DMS53 treated with DMSO at 0.1 percent for 48 hours (cell line): ENCODE data around the gene CCDC57.
A peak's percentile ranks its signal among the peaks of the same experiment; 100 is the strongest.
"Not testable (repeated sequence)": the region's sequence is repeated elsewhere in the genome, so short reads cannot be mapped to it uniquely, and the experiment has no call there.

Experiments
- DNase-seq: peaks from one replicate; lab custom pipeline; 2025; ENCODE audit not compliant: unreplicated experiment; lab: John Stamatoyannopoulos, UW

The CCDC57 gene

GRCh38 chr17:82156284-82156925 is 56.2 kb downstream of the CCDC57 start:
- no peak for DNase-seq

GRCh38 chr17:82155606-82156005 is 57.0 kb downstream of the CCDC57 start:
- DNase-seq = no peak

- DNase-seq = no peak
Measured at GRCh38 chr17:82154881-82155331, 57.7 kb downstream of the CCDC57 start.

- DNase-seq = peak; percentile 28
Measured at GRCh38 chr17:82153745-82154375, 58.8 kb downstream of the CCDC57 start.

- DNase-seq = no peak
Measured at GRCh38 chr17:82153295-82153691, 59.3 kb downstream of the CCDC57 start.

GRCh38 chr17:82152556-82153294 is 59.9 kb downstream of the CCDC57 start:
- DNase-seq = no peak

- no peak for DNase-seq
Measured at GRCh38 chr17:82152114-82152513, 60.5 kb downstream of the CCDC57 start.

- DNase-seq = no peak
Measured at GRCh38 chr17:82151106-82151957, 61.3 kb downstream of the CCDC57 start.

- no peak for DNase-seq
Measured at GRCh38 chr17:82149401-82150099, 63.1 kb downstream of the CCDC57 start.

GRCh38 chr17:82148997-82149396 is 63.6 kb downstream of the CCDC57 start:
- DNase-seq = no peak

GRCh38 chr17:82148011-82148410 is 64.6 kb downstream of the CCDC57 start:
- no peak for DNase-seq

GRCh38 chr17:82146663-82147654 is 65.7 kb downstream of the CCDC57 start:
- no peak for DNase-seq

GRCh38 chr17:82145550-82146155 is 67.0 kb downstream of the CCDC57 start:
- no peak for DNase-seq

GRCh38 chr17:82143333-82143732 is 69.3 kb downstream of the CCDC57 start:
- no peak for DNase-seq

GRCh38 chr17:82139961-82140360 is 72.7 kb downstream of the CCDC57 start:
- DNase-seq = not testable (repeated sequence)

- no peak for DNase-seq
Measured at GRCh38 chr17:82138511-82138992, 74.1 kb downstream of the CCDC57 start.

- DNase-seq = no peak
Measured at GRCh38 chr17:82134101-82134500, 78.5 kb downstream of the CCDC57 start.

GRCh38 chr17:82133166-82133953 is 79.3 kb downstream of the CCDC57 start:
- DNase-seq = not testable (repeated sequence)
